ENCODE measurements around the gene KIF4A. TPM values are rescaled to one million over a fixed set of nuclear protein-coding genes. Genes with fewer than 3 reads are reported as not detected.

KIF4A gene
- total RNA-seq, 1 experiment from 2014 or later, result 52.9 TPM

- BruUV-seq (replicated peaks), result no TSS peak
- H3K27ac ChIP-seq, result no peak overlapping the region
- DNase-seq, result no peak
- H3K4me1 ChIP-seq (replicated peaks; ENCODE audit: insufficient read depth), result peaks cover 5% of the 10 kb centered on the region; the same call in 1 of the 2 replicates
- intact Hi-C loops (cut with micrococcal nuclease; ENCODE audit: unreplicated experiment), result no loop called here
- no peaks in the 10 kb centered on the region for H4K20me1 ChIP-seq (ENCODE audit: insufficient read depth)
- H3K9me3 ChIP-seq (ENCODE audit: insufficient read depth, low read depth), result no peaks in the 10 kb centered on the region
- H3F3A ChIP-seq (ENCODE audit: insufficient read depth, low read depth), result peaks cover 4% of the 10 kb centered on the region; the same call in 1 of the 2 replicates
- H3K4me2 ChIP-seq, result no peak overlapping the region
- no peaks in the 10 kb centered on the region for H3K79me2 ChIP-seq (ENCODE audit: low read depth)
- no peaks in the 10 kb centered on the region for H3K9me2 ChIP-seq (ENCODE audit: insufficient read depth)
- ChIA-PET CTCF (interaction anchor here (0.6 kb wide), 1 partner anchor 10 kb away, joined by 4 read pairs; no protein-coding TSS in a partner anchor), POLR2A (ENCODE audit: unreplicated experiment) (no interaction called here)
- no peaks in the 10 kb centered on the region for H3K36me3 ChIP-seq (ENCODE audit: low read depth)
- no peak overlapping the region for H2AFZ ChIP-seq
- H3K27me3 ChIP-seq (ENCODE audit: insufficient read depth, low read depth), result no peaks in the 10 kb centered on the region
- no peak overlapping the region for H3K4me3 ChIP-seq
- TF ChIP-seq, protein P1, sequence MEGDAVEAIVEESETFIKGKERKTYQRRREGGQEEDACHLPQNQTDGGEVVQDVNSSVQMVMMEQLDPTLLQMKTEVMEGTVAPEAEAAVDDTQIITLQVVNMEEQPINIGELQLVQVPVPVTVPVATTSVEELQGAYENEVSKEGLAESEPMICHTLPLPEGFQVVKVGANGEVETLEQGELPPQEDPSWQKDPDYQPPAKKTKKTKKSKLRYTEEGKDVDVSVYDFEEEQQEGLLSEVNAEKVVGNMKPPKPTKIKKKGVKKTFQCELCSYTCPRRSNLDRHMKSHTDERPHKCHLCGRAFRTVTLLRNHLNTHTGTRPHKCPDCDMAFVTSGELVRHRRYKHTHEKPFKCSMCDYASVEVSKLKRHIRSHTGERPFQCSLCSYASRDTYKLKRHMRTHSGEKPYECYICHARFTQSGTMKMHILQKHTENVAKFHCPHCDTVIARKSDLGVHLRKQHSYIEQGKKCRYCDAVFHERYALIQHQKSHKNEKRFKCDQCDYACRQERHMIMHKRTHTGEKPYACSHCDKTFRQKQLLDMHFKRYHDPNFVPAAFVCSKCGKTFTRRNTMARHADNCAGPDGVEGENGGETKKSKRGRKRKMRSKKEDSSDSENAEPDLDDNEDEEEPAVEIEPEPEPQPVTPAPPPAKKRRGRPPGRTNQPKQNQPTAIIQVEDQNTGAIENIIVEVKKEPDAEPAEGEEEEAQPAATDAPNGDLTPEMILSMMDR (conservative IDR thresholded peaks at IDR 0.05), result no peak
- no peak for TF ChIP-seq EZH2 (IDR thresholded peaks at IDR 0.05; ENCODE audit: low read depth)
These were observed 156.8 kb downstream of the KIF4A start for GRCh38 chrX:70446380-70447350.

- intact Hi-C loops (cut with micrococcal nuclease; ENCODE audit: unreplicated experiment), result no loop called here
- Histone ChIP-seq H3K27me3 (ENCODE audit: insufficient read depth, low read depth) (no peaks in the 10 kb centered on the region), H3K9me2 (ENCODE audit: insufficient read depth) (no peaks in the 10 kb centered on the region), H3K4me3 (no peak overlapping the region), H3K4me2 (no peak overlapping the region), H2AFZ (no peak overlapping the region), H3K36me3 (ENCODE audit: low read depth) (no peaks in the 10 kb centered on the region), H3F3A (ENCODE audit: insufficient read depth, low read depth) (peaks cover 20% of the 10 kb centered on the region; the same call in 1 of the 2 replicates), H4K20me1 (ENCODE audit: insufficient read depth) (no peaks in the 10 kb centered on the region), H3K27ac (no peak overlapping the region), H3K79me2 (ENCODE audit: low read depth) (0 out of 2 replicates have a peak, but pooled peaks cover 4% of the 10 kb centered on the region), H3K4me1 (replicated peaks; ENCODE audit: insufficient read depth) (peaks cover 24% of the 10 kb centered on the region), H3K9me3 (ENCODE audit: insufficient read depth, low read depth) (no peaks in the 10 kb centered on the region)
- BruUV-seq (replicated peaks), result no TSS peak
- no peak for TF ChIP-seq EZH2 (IDR thresholded peaks at IDR 0.05; ENCODE audit: low read depth)
- TF ChIP-seq, protein P1 (conservative IDR thresholded peaks at IDR 0.05), result no peak
- ChIA-PET POLR2A (ENCODE audit: unreplicated experiment) (no interaction called here), CTCF (no interaction called here)
- no peak for DNase-seq
These were observed 159.6 kb downstream of the KIF4A start for GRCh38 chrX:70449457-70449966.

DNA sequence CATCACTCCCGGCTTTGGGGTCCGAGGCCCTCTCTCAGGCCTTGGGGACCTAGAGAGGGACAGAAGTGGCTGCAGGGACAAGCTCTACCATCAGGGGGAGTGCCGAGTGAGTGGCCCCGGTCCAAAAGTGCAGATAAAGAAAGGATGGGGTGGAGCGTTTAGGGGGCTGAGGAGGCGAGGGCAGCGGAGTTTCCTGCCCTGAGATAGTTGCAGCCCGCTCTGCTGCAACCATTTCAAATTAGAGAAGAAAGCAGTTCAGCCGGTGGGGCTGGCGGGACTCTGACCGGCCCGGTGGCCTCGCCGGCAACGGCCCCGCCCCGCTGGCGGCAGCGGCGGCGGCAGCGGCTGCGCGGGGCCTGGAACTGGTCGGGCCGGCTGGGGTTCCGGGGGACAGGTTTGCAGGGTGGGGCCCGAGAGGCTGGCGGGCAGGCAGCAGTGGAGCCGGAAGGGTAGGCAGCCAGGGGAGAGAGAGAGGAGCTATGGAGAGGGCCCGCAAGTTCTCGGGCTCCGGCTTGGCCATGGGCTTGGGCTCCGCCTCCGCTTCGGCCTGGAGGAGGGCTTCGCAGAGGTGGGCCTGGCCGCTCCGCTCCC, 162.3 kb downstream of the KIF4A start:
- ChIA-PET CTCF (interaction anchor here (0.7 to 1.5 kb wide), 3 partner anchors 29 to 101 kb away, joined by 3 to 13 read pairs (median 4); partner anchors contain the start of gene GDPD2), POLR2A (ENCODE audit: unreplicated experiment) (interaction anchor here (0.6 kb wide), 1 partner anchor 840 kb away, joined by 3 read pairs; no protein-coding TSS in a partner anchor)
- Histone ChIP-seq H3K79me2 (ENCODE audit: low read depth) (peaks cover 26% of the 10 kb centered on the region), H3K27me3 (ENCODE audit: insufficient read depth, low read depth) (no peaks in the 10 kb centered on the region), H3K4me3 (peak overlapping the region; percentile 82), H3K36me3 (ENCODE audit: low read depth) (peaks cover 4% of the 10 kb centered on the region; the same call in 1 of the 2 replicates), H3K9me3 (ENCODE audit: insufficient read depth, low read depth) (no peaks in the 10 kb centered on the region), H3K4me1 (replicated peaks; ENCODE audit: insufficient read depth) (peaks cover 35% of the 10 kb centered on the region), H2AFZ (peak overlapping the region; percentile 93), H3F3A (ENCODE audit: insufficient read depth, low read depth) (peaks cover 21% of the 10 kb centered on the region; the same call in 1 of the 2 replicates), H3K4me2 (peak overlapping the region; percentile 95), H4K20me1 (ENCODE audit: insufficient read depth) (no peaks in the 10 kb centered on the region; the same call in 1 of the 2 replicates), H3K27ac (peak overlapping the region; percentile 68), H3K9me2 (ENCODE audit: insufficient read depth) (no peaks in the 10 kb centered on the region)
- BruUV-seq (replicated peaks), result no TSS peak
- TF ChIP-seq, protein P1 (conservative IDR thresholded peaks at IDR 0.05), result peak; percentile 79
- TF ChIP-seq EZH2 (IDR thresholded peaks at IDR 0.05; ENCODE audit: low read depth), result no peak
- peak; percentile 56 to 83 for DNase-seq
- intact Hi-C loops (cut with micrococcal nuclease; ENCODE audit: unreplicated experiment), result loop anchor here (10.0 kb wide), 1 partner anchor 213 kb away; no protein-coding TSS in a partner anchor
